ENCODE data around the gene EDARADD.
A peak's percentile ranks its signal among the peaks of the same experiment; 100 is the strongest.

The EDARADD gene

DNA sequence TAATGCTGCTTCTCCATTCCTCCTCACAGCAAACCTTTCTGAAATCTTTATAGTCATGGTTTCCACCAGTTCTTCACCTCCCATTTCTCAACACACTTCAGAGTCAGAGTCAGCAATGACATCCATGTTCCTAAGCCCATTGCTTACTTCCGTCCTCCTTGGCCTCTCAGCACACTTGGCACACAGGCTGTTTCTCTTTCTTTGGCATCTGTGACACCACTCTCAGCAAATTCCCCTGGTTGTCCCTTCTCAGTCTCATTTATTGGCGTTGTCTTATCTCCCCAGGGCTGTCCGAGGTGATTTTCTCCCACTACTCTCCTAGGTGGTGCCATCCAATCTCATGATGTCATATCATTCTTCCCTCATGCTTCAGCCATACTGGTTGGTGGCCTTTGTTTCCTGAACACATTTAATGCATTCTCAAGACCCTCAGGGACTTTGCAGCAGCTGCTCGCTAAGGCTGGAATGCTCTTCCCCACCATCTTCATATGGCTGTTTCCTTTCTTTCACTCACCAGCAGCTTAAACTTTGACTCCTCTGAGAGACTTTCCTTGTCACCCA is 126.4 kb downstream of the EDARADD start:
- no peak for DNase-seq

- DNase-seq, result no peak
Observed at GRCh38 chr1:236522937-236523703, 129.0 kb downstream of the EDARADD start.

DNA sequence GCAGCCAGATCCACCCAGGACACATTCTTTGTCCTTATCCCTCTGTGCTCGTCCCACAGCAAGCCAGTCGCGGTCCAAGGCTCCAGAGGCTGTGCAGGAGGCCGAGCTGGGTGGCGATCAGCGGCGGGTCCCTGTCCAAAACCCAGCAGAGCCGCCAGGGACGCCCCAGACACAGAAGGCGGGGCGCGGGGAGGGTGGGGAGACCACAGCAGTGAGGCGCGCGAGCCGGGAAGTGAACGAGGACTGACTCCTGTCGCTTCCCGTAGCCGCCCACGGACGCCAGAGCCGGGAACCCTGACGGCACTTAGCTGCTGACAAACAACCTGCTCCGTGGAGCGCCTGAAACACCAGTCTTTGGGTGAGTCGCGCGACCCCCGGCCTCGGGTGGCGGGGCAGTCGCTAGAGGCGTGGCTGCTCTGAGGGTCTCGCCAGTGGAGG is 129.6 kb downstream of the EDARADD start, which contains the start of gene LGALS8:
TSS of gene LGALS8 (plus strand) at position 279 of the 438 bp plus-strand sequence. CDS start 2,089 bp downstream, outside the sequence.
- DNase-seq, result peak; percentile 87 to 94

GRCh38 chr1:236524142-236524894 is 130.2 kb downstream of the EDARADD start:
- DNase-seq, result peak; percentile 77 to 80

DNA sequence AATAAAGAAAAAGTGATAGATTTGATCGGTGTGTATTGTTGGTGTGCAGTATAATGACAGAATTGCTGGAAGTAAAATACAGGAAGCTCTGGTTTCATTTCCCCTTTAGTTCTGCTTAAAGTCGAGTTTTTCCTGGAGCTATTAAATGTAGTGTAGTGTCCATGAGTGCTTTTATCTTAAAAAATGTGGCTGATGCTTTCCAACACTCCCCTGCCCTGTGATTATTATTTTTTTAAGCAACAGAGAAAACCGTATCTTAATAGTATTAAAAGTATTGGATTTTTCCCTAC is 130.8 kb downstream of the EDARADD start:
- DNase-seq, result peak; percentile 63 to 75

- DNase-seq, result no peak
Observed at GRCh38 chr1:236526079-236526478, 132.0 kb downstream of the EDARADD start.

DNA sequence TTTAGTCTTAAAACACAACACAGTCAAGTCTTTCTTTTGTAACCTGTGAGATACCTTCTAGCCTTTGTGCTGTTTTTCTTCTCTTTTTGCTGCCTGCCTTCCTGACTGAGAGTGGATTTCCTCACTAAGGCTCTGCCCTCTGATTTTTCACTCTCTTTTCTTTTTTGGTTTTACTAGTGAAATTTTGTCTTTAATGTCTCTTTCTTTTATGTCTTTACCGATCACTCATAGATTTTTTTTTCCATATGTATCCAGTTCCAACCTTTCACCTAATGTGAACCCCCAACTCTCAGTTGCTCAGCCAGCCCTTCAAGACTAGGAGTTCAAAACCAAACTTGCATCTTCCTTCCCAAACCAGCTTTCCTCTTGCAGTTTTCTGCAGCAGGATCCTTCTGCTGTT is 136.2 kb downstream of the EDARADD start:
- no peak for DNase-seq

GRCh38 chr1:236530959-236531358 is 136.9 kb downstream of the EDARADD start:
- DNase-seq, result peak; percentile 12

GRCh38 chr1:236532850-236533249 is 138.8 kb downstream of the EDARADD start:
- no peak for DNase-seq

- DNase-seq, result peak in 1 of 2 donors; percentile 18
Observed at GRCh38 chr1:236534151-236534651, 140.1 kb downstream of the EDARADD start.

Measured in inflammatory macrophage treated with lipopolysaccharide for 1 hour (primary cell).